GM12878 (cell line): ENCODE results near the gene THSD8. TPM values are rescaled to one million over a fixed set of nuclear protein-coding genes. Genes with fewer than 3 reads are reported as not detected.

Experiments used
- ATAC-seq: fragments of 200-7000 bp; cut with Tn5 transposase; 3 replicates; pipeline ENCODE4 v1.9.1; 2020; ENCODE audit warnings: mild to moderate bottlenecking, moderate library complexity
- BruUV-seq: library from RNA; stranded (reverse); fragments of 400-500 nt; replicated peaks from 2 replicates; lab custom pipeline; 2021; lab: Mats Ljungman, UMichigan
- CTCF ChIA-PET: fragments of 300-600 bp; sonication (Branson Sonifier 250); formaldehyde crosslinking; extraction: SDS; loops from one replicate; lab custom pipeline; 2021; ENCODE audit warnings: inconsistent platforms; lab: Yijun Ruan, JAX
- POLR2A ChIA-PET: fragments of 350-600 bp; formaldehyde crosslinking; extraction: SDS; loops from one replicate; lab custom pipeline; 2021; ENCODE audit warnings: inconsistent platforms; lab: Charles Lee
- RAD21 ChIA-PET: fragments of 300-600 bp; sonication (Branson Sonifier 250); formaldehyde crosslinking; loops from one replicate; lab custom pipeline; 2023; ENCODE audit warnings: antibody characterized with exemption; ENCODE audit not compliant: unreplicated experiment; lab: Charles Lee
- SMC1A ChIA-PET: fragments of 300-600 bp; sonication (Branson Sonifier 250); formaldehyde crosslinking; loops from one replicate; lab custom pipeline; 2023; ENCODE audit not compliant: unreplicated experiment, uncharacterized antibody; lab: Charles Lee
- DNase-seq: peaks from one replicate; pipeline ENCODE4 v3.0.0-alpha.2; 2011; ENCODE audit warnings: low read depth, low spot score
- FAIRE-seq: peaks from 3 replicates; lab custom pipeline; 2011; peaks lifted over from hg19 to GRCh38; lab: Jason Lieb, UNC
- H2AFZ ChIP-seq: 2 replicates; pipeline ENCODE4 v1.6.0; 2011; ENCODE audit warnings: low read depth, low read length, control low read depth; ENCODE audit not compliant: control insufficient read depth
- H3K27ac ChIP-seq: 2 replicates; pipeline ENCODE4 v1.5.1; 2011; ENCODE audit warnings: control low read depth; ENCODE audit not compliant: control insufficient read depth, insufficient read depth
- H3K27me3 ChIP-seq, 2 experiments: replicated peaks in 1 of 2; 2 replicates each; pipeline versions ENCODE4 v1.6.0 to v1.6.1; 2011; ENCODE audit warnings: low read length in 1 of 2; ENCODE audit not compliant: control insufficient read depth in 2 of 2, insufficient read depth in 2 of 2
- H3K36me3 ChIP-seq, 2 experiments: 2 replicates each; pipeline ENCODE4 v1.5.1; 2011; ENCODE audit warnings: low read length in 1 of 2; ENCODE audit not compliant: control insufficient read depth in 2 of 2, insufficient read depth in 2 of 2
- H3K4me1 ChIP-seq: 2 replicates; pipeline ENCODE4 v1.6.1; 2011; ENCODE audit warnings: mild to moderate bottlenecking, low read length, moderate library complexity, mixed read lengths; ENCODE audit not compliant: control insufficient read depth, insufficient read depth
- H3K4me2 ChIP-seq: 2 replicates; pipeline ENCODE4 v1.6.0; 2011; ENCODE audit warnings: control low read depth; ENCODE audit not compliant: control insufficient read depth, insufficient read depth
- H3K4me3 ChIP-seq: fragments of 200-600 bp; sonication (generic); 2 replicates; pipeline ENCODE4 v1.5.1; 2016
- H3K79me2 ChIP-seq: 2 replicates; pipeline ENCODE4 v1.6.0; 2011; ENCODE audit warnings: low read length; ENCODE audit not compliant: control insufficient read depth, insufficient read depth
- H3K9ac ChIP-seq: 2 replicates; pipeline ENCODE4 v1.8.0; 2011; ENCODE audit warnings: low read length, control low read depth, mixed read lengths; ENCODE audit not compliant: control insufficient read depth, insufficient read depth
- H3K9me3 ChIP-seq: replicated peaks from 3 replicates; pipeline ENCODE4 v1.5.1; 2011; ENCODE audit warnings: mild to moderate bottlenecking, low read length; ENCODE audit not compliant: control insufficient read depth, insufficient read depth
- H4K20me1 ChIP-seq: 2 replicates; pipeline ENCODE4 v1.6.0; 2011; ENCODE audit not compliant: control insufficient read depth, insufficient read depth
- CEBPB ChIP-seq, 2 experiments: fragments of 150-350 bp in 1 of 2; IDR thresholded peaks; 2 replicates each; pipeline ENCODE4 v1.6.1; 2012 to 2014; ENCODE audit warnings: low read depth in 2 of 2, low read length in 2 of 2, borderline replicate concordance in 1 of 2, inconsistent platforms in 1 of 2
- MXI1 ChIP-seq: fragments of 150-350 bp; IDR thresholded peaks from 2 replicates; pipeline ENCODE4 v1.6.1; 2011; ENCODE audit warnings: low read depth, mild to moderate bottlenecking, inconsistent platforms, low read length, improper control_type of control experiment
- PML ChIP-seq: IDR thresholded peaks from 2 replicates; pipeline ENCODE4 v1.6.1; 2012; ENCODE audit warnings: low read length, inconsistent platforms
- RCOR1 ChIP-seq: conservative IDR thresholded peaks from 2 replicates; pipeline ENCODE4 v1.6.1; 2012; ENCODE audit warnings: low read depth, low read length, improper control_type of control experiment
- SMARCA5 ChIP-seq: fragments of 450-650 bp; IDR thresholded peaks from 2 replicates; pipeline ENCODE4 v1.6.1; 2017; ENCODE audit warnings: mild to moderate bottlenecking
- SREBF1 ChIP-seq: IDR thresholded peaks from 2 replicates; pipeline ENCODE4 v1.6.1; 2012; ENCODE audit warnings: mild to moderate bottlenecking, low read length
- STAT1 ChIP-seq: fragments of 450-650 bp; conservative IDR thresholded peaks from 2 replicates; pipeline ENCODE4 v1.6.1; 2014; ENCODE audit warnings: antibody characterized with exemption, mild to moderate bottlenecking
- TARDBP ChIP-seq: IDR thresholded peaks from 2 replicates; pipeline ENCODE4 v1.6.1; 2016; ENCODE audit warnings: borderline replicate concordance
- WGBS: methylation state at CpG from one replicate; pipeline ENCODE4 v1.1.6; 2016; ENCODE audit warnings: low lambda C conversion rate; ENCODE audit not compliant: insufficient replicate concordance, insufficient coverage; ENCODE audit errors: missing lambda C conversion rate; 5-methylcytosine and 5-hydroxymethylcytosine counted together
- in situ Hi-C: fragments of 300-500 bp; cut with MboI; formaldehyde crosslinking; loops from 9 replicates; pipeline ENCODE4 v1.14.3; 2018; ENCODE audit warnings: mixed read lengths
- intact Hi-C: fragments of 100-400 bp; cut with micrococcal nuclease; formaldehyde crosslinking; loops from one replicate; pipeline ENCODE4 v1.14.2; 2022; ENCODE audit not compliant: unreplicated experiment
- polyA plus RNA-seq, 11 experiments: library from polyadenylated mRNA; depleted of rRNA in 4 of 11; unstranded in 6 of 11; stranded (reverse) in 5 of 11; fragments of >200 nt; fragmentation: Nextera tagmentation in 4 of 11; fragmentation: Illumina TruSeq in 1 of 11; extraction: Ambion mirVana in 4 of 11; extraction: Trizol in 1 of 11; gene quantifications; 1 replicate in 1 of 11; 2 replicates in 10 of 11; pipeline versions ENCODE4 v1.2.1 to v1.2.3, GENCODE V29; 2011 to 2016; ENCODE audit warnings: inconsistent platforms in 2 of 11, missing spikeins in 2 of 11, low read depth in 1 of 11
- total RNA-seq, 4 experiments: library from RNA; depleted of rRNA in 3 of 4; stranded (reverse); fragments of >200 nt in 3 of 4; fragmentation: Illumina TruSeq in 1 of 4; extraction: Trizol in 1 of 4; gene quantifications; 2 replicates each; pipeline versions ENCODE4 v1.2.1 to v1.2.3, GENCODE V29; 2013 to 2021
- TF ChIP-seq, protein P1 (sequence below): fragments of 450-650 bp; IDR thresholded peaks from 2 replicates; pipeline ENCODE4 v1.6.1; 2014; ENCODE audit warnings: mild to moderate bottlenecking
- TF ChIP-seq, protein P2 (sequence below): IDR thresholded peaks from 2 replicates; pipeline ENCODE4 v1.6.1; 2012; ENCODE audit warnings: low read depth, low read length, improper control_type of control experiment
- TF ChIP-seq, protein P3 (sequence below): IDR thresholded peaks from 2 replicates; pipeline ENCODE4 v1.6.1; 2011; ENCODE audit warnings: mild to moderate bottlenecking, low read depth, low read length, moderate library complexity; ENCODE audit not compliant: insufficient replicate concordance
- TF ChIP-seq, protein P4 (sequence below): fragments of 450-650 bp; IDR thresholded peaks from 2 replicates; pipeline ENCODE4 v1.6.1; 2017; ENCODE audit warnings: antibody characterized with exemption, mild to moderate bottlenecking, moderate library complexity

The THSD8 gene
- total and polyA plus RNA-seq, 10 of the 15 experiments (the other 5 are each of a cell fraction or from before 2014, with no cell fraction given) = 0.24 to 32.3 (median 21.3) TPM; not detected in 2

DNA sequence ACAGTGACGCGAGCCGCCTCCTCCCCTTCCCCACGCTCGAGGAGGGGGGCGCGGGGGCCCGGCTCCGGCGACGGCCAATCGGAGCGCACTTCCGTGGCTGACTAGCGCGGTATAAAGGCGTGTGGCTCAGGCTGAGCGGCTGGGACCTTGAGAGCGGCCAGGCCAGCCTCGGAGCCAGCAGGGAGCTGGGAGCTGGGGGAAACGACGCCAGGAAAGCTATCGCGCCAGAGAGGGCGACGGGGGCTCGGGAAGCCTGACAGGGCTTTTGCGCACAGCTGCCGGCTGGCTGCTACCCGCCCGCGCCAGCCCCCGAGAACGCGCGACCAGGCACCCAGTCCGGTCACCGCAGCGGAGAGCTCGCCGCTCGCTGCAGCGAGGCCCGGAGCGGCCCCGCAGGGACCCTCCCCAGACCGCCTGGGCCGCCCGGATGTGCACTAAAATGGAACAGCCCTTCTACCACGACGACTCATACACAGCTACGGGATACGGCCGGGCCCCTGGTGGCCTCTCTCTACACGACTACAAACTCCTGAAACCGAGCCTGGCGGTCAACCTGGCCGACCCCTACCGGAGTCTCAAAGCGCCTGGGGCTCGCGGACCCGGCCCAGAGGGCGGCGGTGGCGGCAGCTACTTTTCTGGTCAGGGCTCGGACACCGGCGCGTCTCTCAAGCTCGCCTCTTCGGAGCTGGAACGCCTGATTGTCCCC is 10.4 kb upstream of the THSD8 start, which contains the start of gene JUNB:
TSS of gene JUNB (plus strand) at position 142 of the 706 bp plus-strand sequence. CDS start at position 428, 286 bp downstream.
- intact Hi-C loops = loop anchor here (1.0 kb wide), 1 partner anchor 13 kb away; no protein-coding TSS in a partner anchor
- BruUV-seq = TSS peak; percentile 87
- TF ChIP-seq, protein P1, sequence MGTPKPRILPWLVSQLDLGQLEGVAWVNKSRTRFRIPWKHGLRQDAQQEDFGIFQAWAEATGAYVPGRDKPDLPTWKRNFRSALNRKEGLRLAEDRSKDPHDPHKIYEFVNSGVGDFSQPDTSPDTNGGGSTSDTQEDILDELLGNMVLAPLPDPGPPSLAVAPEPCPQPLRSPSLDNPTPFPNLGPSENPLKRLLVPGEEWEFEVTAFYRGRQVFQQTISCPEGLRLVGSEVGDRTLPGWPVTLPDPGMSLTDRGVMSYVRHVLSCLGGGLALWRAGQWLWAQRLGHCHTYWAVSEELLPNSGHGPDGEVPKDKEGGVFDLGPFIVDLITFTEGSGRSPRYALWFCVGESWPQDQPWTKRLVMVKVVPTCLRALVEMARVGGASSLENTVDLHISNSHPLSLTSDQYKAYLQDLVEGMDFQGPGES = no peak
- TF ChIP-seq PML (no peak), RCOR1 (0 out of 2 replicates have a peak, but pooled peaks have one; percentile 52), CEBPB (IDR thresholded peaks at IDR 0.05; ENCODE audit: borderline replicate concordance in 1 of 2, low read depth in 2 of 2, low read length in 2 of 2) (no peak; a peak in 1 of 4 replicates), STAT1 (peak; percentile 74; the same call in 1 of the 2 replicates), SMARCA5 (peak; percentile 66), MXI1 (peak; percentile 94), SREBF1 (no peak), TARDBP (no peak; the same call in 1 of the 2 replicates)
- TF ChIP-seq, protein P2, sequence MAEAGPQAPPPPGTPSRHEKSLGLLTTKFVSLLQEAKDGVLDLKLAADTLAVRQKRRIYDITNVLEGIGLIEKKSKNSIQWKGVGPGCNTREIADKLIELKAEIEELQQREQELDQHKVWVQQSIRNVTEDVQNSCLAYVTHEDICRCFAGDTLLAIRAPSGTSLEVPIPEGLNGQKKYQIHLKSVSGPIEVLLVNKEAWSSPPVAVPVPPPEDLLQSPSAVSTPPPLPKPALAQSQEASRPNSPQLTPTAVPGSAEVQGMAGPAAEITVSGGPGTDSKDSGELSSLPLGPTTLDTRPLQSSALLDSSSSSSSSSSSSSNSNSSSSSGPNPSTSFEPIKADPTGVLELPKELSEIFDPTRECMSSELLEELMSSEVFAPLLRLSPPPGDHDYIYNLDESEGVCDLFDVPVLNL = 0 out of 2 replicates have a peak, but pooled peaks have one; percentile 23
- TF ChIP-seq, protein P3, sequence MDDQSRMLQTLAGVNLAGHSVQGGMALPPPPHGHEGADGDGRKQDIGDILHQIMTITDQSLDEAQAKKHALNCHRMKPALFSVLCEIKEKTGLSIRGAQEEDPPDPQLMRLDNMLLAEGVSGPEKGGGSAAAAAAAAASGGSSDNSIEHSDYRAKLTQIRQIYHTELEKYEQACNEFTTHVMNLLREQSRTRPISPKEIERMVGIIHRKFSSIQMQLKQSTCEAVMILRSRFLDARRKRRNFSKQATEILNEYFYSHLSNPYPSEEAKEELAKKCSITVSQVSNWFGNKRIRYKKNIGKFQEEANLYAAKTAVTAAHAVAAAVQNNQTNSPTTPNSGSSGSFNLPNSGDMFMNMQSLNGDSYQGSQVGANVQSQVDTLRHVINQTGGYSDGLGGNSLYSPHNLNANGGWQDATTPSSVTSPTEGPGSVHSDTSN = peak; percentile 29
- TF ChIP-seq, protein P4, sequence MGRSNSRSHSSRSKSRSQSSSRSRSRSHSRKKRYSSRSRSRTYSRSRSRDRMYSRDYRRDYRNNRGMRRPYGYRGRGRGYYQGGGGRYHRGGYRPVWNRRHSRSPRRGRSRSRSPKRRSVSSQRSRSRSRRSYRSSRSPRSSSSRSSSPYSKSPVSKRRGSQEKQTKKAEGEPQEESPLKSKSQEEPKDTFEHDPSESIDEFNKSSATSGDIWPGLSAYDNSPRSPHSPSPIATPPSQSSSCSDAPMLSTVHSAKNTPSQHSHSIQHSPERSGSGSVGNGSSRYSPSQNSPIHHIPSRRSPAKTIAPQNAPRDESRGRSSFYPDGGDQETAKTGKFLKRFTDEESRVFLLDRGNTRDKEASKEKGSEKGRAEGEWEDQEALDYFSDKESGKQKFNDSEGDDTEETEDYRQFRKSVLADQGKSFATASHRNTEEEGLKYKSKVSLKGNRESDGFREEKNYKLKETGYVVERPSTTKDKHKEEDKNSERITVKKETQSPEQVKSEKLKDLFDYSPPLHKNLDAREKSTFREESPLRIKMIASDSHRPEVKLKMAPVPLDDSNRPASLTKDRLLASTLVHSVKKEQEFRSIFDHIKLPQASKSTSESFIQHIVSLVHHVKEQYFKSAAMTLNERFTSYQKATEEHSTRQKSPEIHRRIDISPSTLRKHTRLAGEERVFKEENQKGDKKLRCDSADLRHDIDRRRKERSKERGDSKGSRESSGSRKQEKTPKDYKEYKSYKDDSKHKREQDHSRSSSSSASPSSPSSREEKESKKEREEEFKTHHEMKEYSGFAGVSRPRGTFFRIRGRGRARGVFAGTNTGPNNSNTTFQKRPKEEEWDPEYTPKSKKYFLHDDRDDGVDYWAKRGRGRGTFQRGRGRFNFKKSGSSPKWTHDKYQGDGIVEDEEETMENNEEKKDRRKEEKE = peak; percentile 72; the same call in 1 of the 2 replicates

More for the DNA sequence above, 10.4 kb upstream of the THSD8 start, which contains the start of gene JUNB:
- Histone ChIP-seq H3K36me3 (no peaks in the 10 kb centered on the region), H3K27ac (peak within 1 kb of the TSS; percentile 99), H2AFZ (peak within 1 kb of the TSS; percentile 46; the same call in 1 of the 2 replicates), H3K9me3 (no peaks in the 10 kb centered on the region; the same call in 2 of the 3 replicates), H3K27me3 (no peaks in the 10 kb centered on the region), H3K4me3 (peak within 1 kb of the TSS; percentile 87), H4K20me1 (no peaks in the 10 kb centered on the region), H3K4me2 (peak within 1 kb of the TSS; percentile 97), H3K9ac (peak within 1 kb of the TSS; percentile 95), H3K79me2 (peaks cover 42% of the 10 kb centered on the region), H3K4me1 (peaks cover 44% of the 10 kb centered on the region)
- ChIA-PET SMC1A (interaction anchor here (0.6 to 11.5 kb wide), 3 partner anchors 12 to 365 kb away, joined by 3 to 240 read pairs (median 3); no protein-coding TSS in a partner anchor), CTCF (interaction anchor here (0.8 to 12.9 kb wide), 5 partner anchors 14 to 1410 kb away, joined by 4 to 537 read pairs (median 5); partner anchors contain the start of genes GET3 and HOOK2), RAD21 (interaction anchor here (0.9 to 11.4 kb wide), 5 partner anchors 9 to 57 kb away, joined by 3 to 303 read pairs (median 4); partner anchors contain the start of genes HOOK2 and TRIR), POLR2A (interaction anchor here (0.6 to 8.2 kb wide), 10 partner anchors 9 to 1412 kb away, joined by 3 to 303 read pairs (median 5); partner anchors contain the start of genes GCDH, GET3, HOOK2 and RNASEH2A)
- FAIRE-seq = no peak
- under 1% methylated on average over 70 of the region's 73 CpGs for WGBS
- ATAC-seq = peak; percentile 56
- peak; percentile 86 for DNase-seq
- in situ Hi-C loops = no loop called here
